Hepatocyte (in vitro differentiated cells): ENCODE measurements around the gene VPS8. TPM values are rescaled to one million over a fixed set of nuclear protein-coding genes. Genes with fewer than 3 reads are reported as not detected.

Source experiments
- DNase-seq: peaks from one replicate; pipeline ENCODE4 v3.0.0-alpha.2; 2016; ENCODE audit warnings: low spot score
- H2AFZ ChIP-seq: fragments of 200-600 bp; sonication (generic); 2 replicates; pipeline ENCODE4 v1.6.0; 2016; ENCODE audit warnings: antibody characterized with exemption, mild to moderate bottlenecking
- H3K27ac ChIP-seq: fragments of 200-600 bp; sonication (generic); 2 replicates; pipeline ENCODE4 v1.5.1; 2016; ENCODE audit warnings: mild to moderate bottlenecking
- H3K27me3 ChIP-seq: fragments of 200-600 bp; sonication (generic); 2 replicates; pipeline ENCODE4 v1.6.1; 2016
- H3K36me3 ChIP-seq: fragments of 200-600 bp; sonication (generic); replicated peaks from 2 replicates; pipeline ENCODE4 v1.5.1; 2016; ENCODE audit warnings: low read depth; ENCODE audit not compliant: insufficient read depth
- H3K4me1 ChIP-seq: fragments of 200-600 bp; sonication (generic); 2 replicates; pipeline ENCODE4 v1.5.1; 2016; ENCODE audit warnings: mild to moderate bottlenecking, moderate library complexity; ENCODE audit not compliant: insufficient read depth
- H3K4me2 ChIP-seq: fragments of 200-600 bp; sonication (generic); 2 replicates; pipeline ENCODE4 v1.6.0; 2016
- H3K4me3 ChIP-seq: fragments of 200-600 bp; sonication (generic); 2 replicates; pipeline ENCODE4 v1.5.1; 2016; ENCODE audit warnings: mild to moderate bottlenecking
- H3K79me2 ChIP-seq: fragments of 200-600 bp; sonication (generic); 2 replicates; pipeline ENCODE4 v1.6.0; 2017; ENCODE audit warnings: mild to moderate bottlenecking
- H3K9me2 ChIP-seq: fragments of 200-600 bp; sonication (generic); replicated peaks from 2 replicates; pipeline ENCODE4 v1.6.0; 2017; ENCODE audit warnings: mild to moderate bottlenecking; ENCODE audit not compliant: insufficient read depth
- H3K9me3 ChIP-seq: fragments of 200-600 bp; sonication (generic); 2 replicates; pipeline ENCODE4 v1.5.1; 2016; ENCODE audit warnings: low read depth, mild to moderate bottlenecking
- H4K20me1 ChIP-seq: fragments of 200-600 bp; sonication (generic); 2 replicates; pipeline ENCODE4 v1.6.0; 2016; ENCODE audit warnings: mild to moderate bottlenecking; ENCODE audit not compliant: insufficient read depth, poor library complexity, severe bottlenecking
- CTCF ChIP-seq: fragments of 200-600 bp; sonication (generic); IDR thresholded peaks from 2 replicates; pipeline ENCODE4 v1.5.1; 2016; ENCODE audit warnings: antibody characterized with exemption, mild to moderate bottlenecking; ENCODE audit not compliant: poor library complexity
- EZH2 ChIP-seq: fragments of 200-600 bp; sonication (generic); IDR thresholded peaks from 2 replicates; pipeline ENCODE4 v1.6.1; 2016; ENCODE audit warnings: antibody characterized with exemption, mild to moderate bottlenecking, borderline replicate concordance
- EZH2phosphoT487 ChIP-seq: fragments of 200-600 bp; sonication (generic); IDR thresholded peaks from one replicate; pipeline ENCODE4 v1.6.1; 2018; ENCODE audit warnings: antibody characterized with exemption, mild to moderate bottlenecking, low read depth, moderate library complexity; ENCODE audit not compliant: unreplicated experiment, severe bottlenecking
- WGBS: methylation state at CpG from one replicate; pipeline ENCODE4 v1.1.6; 2016; ENCODE audit warnings: low lambda C conversion rate; ENCODE audit errors: missing lambda C conversion rate; 5-methylcytosine and 5-hydroxymethylcytosine counted together
- polyA plus RNA-seq: library from polyadenylated mRNA; unstranded; fragments of >200 nt; fragmentation: Nextera tagmentation; extraction: Ambion mirVana; gene quantifications from 2 replicates; pipeline ENCODE4 v1.2.1, GENCODE V29; 2016
- total RNA-seq: library from RNA; depleted of rRNA; stranded (reverse); fragments of >200 nt; gene quantifications from 2 replicates; pipeline ENCODE4 v1.2.3, GENCODE V29; 2014

VPS8 gene
- total and polyA plus RNA-seq, 2 experiments from 2014 or later = 20.5 to 61.9 TPM

GRCh38 chr3:184785890-184786279 lies 26.1 kb upstream of the VPS8 start:
- Histone ChIP-seq H3K4me1 (peaks cover 9% of the 10 kb centered on the region), H3K9me2 (no peaks in the 10 kb centered on the region), H3K27ac (peak overlapping the region; percentile 45), H3K36me3 (no peaks in the 10 kb centered on the region), H2AFZ (no peak overlapping the region), H3K4me3 (no peak overlapping the region), H3K4me2 (peak overlapping the region; percentile 36), H4K20me1 (no peaks in the 10 kb centered on the region), H3K9me3 (no peaks in the 10 kb centered on the region), H3K27me3 (no peaks in the 10 kb centered on the region), H3K79me2 (no peaks in the 10 kb centered on the region)
- 84% methylated on average over 12 of the region's 12 CpGs for WGBS
- TF ChIP-seq CTCF (no peak), EZH2phosphoT487 (no peak), EZH2 (no peak)
- DNase-seq = no peak

GRCh38 chr3:184786280-184786941 lies 25.6 kb upstream of the VPS8 start:
- Histone ChIP-seq H3K36me3 (no peaks in the 10 kb centered on the region), H3K9me3 (no peaks in the 10 kb centered on the region), H3K4me3 (no peak overlapping the region), H3K9me2 (no peaks in the 10 kb centered on the region), H4K20me1 (no peaks in the 10 kb centered on the region), H3K79me2 (no peaks in the 10 kb centered on the region), H3K27me3 (no peaks in the 10 kb centered on the region), H2AFZ (no peak overlapping the region), H3K4me1 (peaks cover 9% of the 10 kb centered on the region), H3K27ac (peak overlapping the region; percentile 45), H3K4me2 (peak overlapping the region; percentile 36)
- DNase-seq = peak; percentile 53
- TF ChIP-seq EZH2phosphoT487 = no peak
- no peak for TF ChIP-seq EZH2
- TF ChIP-seq CTCF = no peak
- 42% methylated on average over 10 of the region's 10 CpGs for WGBS

GRCh38 chr3:184788751-184789150 lies 23.2 kb upstream of the VPS8 start:
- Histone ChIP-seq H3K27me3 (no peaks in the 10 kb centered on the region), H3K79me2 (no peaks in the 10 kb centered on the region), H3K9me3 (no peaks in the 10 kb centered on the region), H3K27ac (no peak overlapping the region), H4K20me1 (no peaks in the 10 kb centered on the region), H3K36me3 (no peaks in the 10 kb centered on the region), H3K4me1 (peaks cover 9% of the 10 kb centered on the region), H2AFZ (no peak overlapping the region), H3K4me3 (no peak overlapping the region), H3K9me2 (no peaks in the 10 kb centered on the region), H3K4me2 (no peak overlapping the region)
- WGBS = 91% methylated on average over 4 of the region's 4 CpGs
- DNase-seq = no peak
- TF ChIP-seq EZH2phosphoT487 (no peak), EZH2 (no peak), CTCF (no peak)
